Stimulated activated CD4-positive, alpha-beta T cell treated with anti-CD3 and anti-CD28 coated beads, Interleukin-4, amount 100 ng/mL, for 24 hours (primary cell): ENCODE data around the gene ANKRD40.
"Not testable (repeated sequence)": the region's sequence is repeated elsewhere in the genome, so short reads cannot be mapped to it uniquely, and the experiment has no call there.

Source experiments
- DNase-seq: peaks from one replicate; pipeline ENCODE4 v3.0.0-alpha.2; 2020

The ANKRD40 gene

DNA sequence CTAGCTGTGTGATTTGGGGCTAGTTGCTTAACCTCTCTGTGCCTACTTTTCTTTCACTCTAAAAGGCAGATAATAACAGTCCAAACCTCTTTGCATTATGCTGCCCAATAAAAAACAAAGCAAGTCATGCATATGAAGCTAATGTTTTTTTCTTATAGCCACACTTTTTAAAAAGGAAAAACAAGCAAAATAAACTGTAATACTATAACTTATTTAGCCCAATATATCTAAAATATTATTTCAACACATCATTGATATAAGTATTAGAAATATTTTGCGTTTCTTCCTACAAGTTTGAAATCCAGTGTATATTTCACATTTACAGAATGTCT lies 22.4 kb downstream of the ANKRD40 start:
- DNase-seq: no peak

DNA sequence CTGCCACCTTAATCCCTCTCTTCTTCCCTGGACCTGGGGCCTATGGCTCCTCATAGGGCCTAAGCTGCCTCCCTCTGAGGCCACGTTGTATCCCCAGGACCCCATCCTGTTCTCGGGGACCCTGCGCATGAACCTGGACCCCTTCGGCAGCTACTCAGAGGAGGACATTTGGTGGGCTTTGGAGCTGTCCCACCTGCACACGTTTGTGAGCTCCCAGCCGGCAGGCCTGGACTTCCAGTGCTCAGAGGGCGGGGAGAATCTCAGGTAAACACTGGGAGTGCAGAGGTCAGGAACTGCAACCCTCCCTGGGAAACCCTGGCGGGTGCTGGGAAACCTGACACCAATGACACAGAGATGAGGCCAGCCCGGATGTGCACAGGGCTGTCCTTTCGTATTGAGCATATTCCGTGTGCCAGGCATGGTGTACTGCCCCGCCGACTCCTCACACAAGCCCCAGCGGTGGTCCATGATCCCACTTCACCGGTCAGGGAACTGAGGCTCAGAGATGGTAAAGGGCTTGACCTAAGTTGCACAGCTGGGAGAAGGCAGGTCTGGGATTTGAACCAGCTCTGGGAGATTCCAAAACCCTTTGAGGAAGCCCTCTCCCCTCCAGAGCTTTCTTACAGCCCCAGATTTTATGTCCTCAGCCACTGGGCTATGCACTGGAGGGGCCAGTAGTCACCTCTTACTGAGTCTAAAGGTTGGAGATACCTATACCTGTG lies 22.9 kb downstream of the ANKRD40 start:
- no peak for DNase-seq

DNA sequence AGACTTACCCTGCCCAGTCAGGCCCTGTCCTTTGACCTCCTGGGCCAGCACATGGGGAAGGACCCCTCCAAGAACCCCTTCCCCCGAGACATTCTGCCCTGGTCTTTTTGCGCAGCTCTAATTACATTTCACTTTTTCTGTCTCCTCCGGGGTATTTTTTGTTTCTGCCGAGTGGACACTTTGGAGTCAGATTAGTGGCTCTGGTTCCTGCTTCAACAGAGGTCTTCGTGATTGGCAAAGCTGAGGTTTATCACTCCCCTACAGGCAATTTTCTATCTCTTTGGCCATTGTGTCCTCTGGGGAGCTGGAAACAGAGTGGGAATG lies 23.5 kb downstream of the ANKRD40 start:
- DNase-seq: no peak

DNA sequence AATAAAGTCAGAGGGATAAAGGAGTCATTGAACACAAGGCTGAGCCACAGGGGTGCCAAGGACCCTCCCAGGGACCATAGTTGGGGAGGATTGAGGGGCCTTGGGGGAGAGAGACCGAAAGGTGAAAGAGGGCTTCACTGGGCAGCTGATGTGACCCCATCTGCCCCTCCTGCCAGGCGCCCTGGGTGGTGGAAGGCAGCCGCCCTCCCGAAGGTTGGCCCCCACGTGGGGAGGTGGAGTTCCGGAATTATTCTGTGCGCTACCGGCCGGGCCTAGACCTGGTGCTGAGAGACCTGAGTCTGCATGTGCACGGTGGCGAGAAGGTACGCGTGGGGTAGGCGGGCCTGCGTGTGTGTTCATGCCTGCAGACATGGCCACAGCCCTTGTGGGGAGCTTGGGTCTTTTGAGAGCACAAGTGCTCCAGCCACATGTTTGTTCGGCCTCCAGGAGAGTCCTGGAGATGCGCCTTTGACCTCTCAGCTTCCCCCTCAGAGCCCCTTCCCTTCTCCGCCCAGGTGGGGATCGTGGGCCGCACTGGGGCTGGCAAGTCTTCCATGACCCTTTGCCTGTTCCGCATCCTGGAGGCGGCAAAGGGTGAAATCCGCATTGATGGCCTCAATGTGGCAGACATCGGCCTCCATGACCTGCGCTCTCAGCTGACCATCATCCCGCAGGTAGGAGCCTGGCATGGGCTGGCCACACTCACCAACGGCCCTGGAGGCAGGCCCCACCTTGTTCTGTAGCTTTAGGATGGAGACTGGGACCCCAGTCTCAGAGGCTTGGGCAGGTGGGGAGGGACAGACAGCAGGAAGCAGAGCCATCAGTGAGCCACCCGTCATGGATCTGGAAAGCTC lies 24.1 kb downstream of the ANKRD40 start:
- DNase-seq: no peak

DNA sequence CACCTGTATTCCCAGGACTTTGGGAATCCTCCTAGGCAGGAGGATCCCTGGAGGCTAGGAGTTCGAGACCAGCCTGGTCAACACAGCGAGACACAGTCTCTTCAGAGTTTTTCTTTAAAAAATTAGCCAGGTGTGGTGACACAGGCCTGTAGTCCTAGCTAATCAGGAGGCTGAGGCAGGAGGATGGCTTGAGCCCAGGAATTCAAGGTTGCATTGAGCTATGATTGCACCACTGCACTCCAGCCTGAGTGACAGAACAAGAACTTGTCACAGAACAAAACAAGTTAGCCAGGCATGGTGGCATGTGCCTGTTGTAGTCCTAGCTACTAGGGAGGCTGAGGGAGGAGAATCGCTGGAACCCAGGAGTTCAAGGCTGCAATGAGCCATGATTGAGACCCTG lies 24.8 kb downstream of the ANKRD40 start:
- no peak for DNase-seq

DNA sequence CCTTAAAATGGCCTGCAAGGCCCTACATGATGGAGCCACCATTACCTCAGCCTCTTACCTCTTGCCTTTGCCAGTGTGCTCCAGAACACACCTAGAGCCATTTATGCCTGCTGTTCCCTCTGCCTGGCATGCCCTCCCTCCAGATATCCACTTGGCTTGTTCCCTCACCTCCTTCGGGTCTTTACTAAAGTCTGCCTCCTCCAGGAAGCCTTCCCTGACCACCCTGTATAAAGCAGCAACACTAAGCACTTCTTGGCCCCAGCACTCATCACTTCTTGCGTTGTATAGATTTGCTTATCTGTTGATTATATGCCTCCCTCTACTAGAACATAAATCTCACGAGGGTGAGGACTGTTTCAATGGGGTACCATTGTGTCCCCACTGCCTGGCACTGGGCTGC lies 25.3 kb downstream of the ANKRD40 start:
- DNase-seq: no peak

DNA sequence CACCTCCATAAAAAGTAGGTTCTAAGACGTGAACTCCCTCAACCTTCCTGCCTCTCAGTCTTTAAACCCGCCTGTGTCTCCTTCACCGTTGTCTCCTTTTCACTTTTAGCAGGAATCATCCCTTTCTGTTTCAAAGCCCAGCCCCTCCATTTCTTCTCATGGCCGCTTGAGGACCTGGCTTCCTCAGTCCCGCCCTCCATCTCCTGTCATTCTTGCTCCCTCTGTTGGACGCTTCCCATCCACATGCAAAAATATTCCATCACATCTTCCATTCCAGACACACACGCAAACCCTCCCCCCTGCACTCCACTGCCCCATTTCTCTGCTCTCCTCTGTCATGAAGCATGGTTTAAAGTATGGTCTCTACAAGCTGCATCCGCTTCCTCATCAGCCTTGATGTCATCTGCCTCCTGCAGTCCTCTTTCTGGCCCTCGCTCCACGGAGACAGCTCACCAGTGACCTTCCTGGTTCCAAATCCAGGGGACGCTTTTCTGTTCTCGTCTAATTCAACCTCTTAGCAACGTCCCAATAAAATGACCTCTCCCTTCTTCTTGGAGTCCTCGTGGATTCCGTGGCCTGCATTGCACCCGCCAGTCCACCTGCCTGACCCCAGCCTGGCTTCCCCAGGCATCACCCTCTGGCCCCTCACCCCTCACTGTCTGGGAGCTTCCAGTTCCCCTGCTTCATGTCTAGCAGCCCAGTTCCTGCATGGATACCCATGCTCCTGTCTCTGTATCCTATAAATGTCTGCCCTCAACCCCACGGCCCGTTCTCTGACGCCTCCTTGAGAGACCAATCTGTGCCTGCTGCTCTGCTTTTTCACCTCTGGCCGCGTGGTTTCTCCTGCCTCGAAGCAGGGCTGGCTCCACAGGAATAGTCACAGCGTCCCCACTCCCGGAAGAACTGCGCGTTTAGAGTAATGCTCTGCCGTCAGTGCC lies 26.2 kb downstream of the ANKRD40 start:
- DNase-seq: no peak

DNA sequence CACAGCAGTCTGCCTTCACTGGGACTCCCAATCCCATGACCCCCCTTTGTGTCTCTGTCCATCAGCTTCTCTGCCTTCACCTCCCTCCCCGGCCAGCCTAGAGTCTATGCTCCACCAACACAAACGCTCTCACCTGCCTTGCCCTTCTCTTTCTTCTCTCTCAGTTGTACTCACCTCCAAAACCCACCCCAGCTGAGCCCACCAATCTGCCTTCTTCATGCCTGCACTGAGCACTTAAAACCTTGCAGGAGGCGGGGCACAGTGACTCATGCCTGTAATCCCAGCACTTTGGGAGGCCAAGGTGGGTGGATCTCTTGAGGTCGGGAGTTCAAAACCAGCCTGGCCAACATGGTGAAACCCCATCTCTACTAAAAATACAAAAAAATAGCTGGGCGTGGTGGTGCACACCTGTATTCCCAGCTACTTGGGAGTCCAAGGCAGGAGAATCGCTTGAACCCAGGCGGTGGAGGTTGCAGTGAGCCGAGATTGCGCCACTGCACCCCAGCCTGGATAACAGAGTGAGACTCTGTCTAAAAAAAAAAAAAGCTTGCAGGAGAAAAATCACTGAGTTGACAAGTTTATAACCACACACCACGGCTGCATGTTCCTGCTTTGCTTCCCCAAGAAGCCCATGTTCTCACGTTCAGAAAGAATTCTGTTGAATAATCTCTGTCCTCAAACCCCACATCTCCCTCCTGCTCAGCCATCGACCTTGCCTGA lies 27.0 kb downstream of the ANKRD40 start:
- not testable (repeated sequence) for DNase-seq

DNA sequence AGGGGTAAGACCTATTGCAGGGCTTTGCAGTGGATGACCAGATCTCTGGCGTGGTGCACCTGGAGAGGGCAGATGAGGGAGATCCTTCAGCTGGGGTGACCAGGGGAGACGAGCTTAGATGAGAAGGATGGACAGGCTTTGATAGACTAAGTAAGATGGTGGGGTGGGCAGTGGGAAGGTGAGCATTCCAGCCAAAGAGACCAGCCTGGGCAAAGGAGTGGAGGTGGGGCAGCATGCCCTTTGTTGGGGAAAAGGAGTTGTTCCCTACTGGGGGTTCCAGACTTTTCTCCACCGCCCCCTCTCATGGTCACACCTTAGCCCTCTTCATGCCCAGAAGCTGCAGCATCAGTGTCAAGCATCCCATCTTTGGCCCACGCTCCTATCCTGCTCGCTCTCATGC lies 27.6 kb downstream of the ANKRD40 start:
- no peak for DNase-seq

DNA sequence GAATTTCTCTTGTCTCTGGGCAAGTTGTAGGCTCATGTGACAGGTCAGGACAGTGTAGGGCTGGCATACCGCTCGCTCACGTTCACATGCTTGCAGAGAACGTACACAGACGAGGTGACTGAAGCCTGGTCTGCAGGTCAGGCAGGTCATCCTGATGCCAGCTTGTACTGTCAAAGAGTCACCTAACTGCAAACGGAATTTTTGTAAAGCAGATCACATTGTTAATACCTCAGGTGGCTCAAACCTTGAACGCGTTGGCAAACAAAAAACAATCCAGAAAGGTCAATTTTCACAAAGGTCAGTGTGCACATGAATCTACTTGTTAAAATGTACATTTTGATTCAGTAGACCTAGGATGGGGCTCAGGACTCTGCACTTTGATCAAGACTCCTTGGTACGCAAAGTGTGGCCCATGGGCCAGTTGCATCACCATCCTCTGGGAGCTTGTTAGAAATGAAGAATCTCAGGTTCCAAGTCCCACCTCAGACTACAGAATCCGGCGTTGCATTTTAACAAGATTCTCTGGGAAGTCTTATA lies 28.6 kb downstream of the ANKRD40 start:
- DNase-seq: no peak

DNA sequence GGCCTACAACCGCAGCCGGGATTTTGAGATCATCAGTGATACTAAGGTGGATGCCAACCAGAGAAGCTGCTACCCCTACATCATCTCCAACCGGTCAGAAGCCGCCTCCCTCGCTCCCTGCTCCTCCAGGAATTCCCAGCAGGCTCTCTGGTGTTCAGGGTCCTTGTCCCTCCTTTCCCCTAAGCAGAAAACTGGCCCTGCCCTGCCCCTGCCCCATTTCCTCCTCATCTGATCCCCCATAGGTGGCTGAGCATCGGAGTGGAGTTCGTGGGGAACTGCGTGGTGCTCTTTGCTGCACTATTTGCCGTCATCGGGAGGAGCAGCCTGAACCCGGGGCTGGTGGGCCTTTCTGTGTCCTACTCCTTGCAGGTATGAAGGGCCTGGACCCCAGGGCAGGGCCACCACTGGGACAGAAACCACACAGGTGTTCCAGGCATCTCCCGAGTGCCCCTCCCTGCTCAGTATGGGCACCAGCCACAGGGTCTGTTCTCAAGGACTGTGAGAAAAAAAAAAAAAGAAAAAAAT lies 29.8 kb downstream of the ANKRD40 start:
- DNase-seq: no peak

DNA sequence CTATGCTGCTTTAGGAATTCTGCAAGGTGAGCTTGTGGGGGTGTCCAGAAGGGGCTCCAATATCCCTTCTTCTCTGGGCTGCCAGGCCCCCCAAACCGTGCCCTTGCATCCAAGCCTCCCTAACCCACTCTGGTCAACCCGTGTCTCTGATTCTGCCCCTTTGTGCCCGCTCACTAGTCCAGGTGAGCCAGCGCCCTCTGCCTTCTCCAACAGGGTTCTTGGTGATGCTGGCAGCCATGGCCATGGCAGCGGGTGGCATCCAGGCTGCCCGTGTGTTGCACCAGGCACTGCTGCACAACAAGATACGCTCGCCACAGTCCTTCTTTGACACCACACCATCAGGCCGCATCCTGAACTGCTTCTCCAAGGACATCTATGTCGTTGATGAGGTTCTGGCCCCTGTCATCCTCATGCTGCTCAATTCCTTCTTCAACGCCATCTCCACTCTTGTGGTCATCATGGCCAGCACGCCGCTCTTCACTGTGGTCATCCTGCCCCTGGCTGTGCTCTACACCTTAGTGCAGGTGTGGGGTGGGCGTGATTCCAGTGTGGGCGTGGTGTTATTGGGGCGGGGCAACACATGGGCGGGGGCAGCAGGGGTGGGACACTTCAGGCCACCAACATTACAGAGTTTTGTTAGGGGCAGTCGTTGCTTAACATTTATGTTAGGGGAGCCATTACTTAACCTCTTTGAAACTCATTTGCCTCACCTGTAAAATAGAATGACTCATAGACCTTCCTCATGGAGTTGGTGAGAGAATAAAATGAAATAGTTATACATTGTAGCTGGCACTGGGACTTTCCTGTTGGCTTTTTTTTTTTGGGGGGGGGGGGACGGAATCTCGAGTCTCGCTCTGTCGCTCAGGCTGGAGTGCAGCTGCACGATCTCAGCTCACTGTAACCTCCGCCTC lies 31.4 kb downstream of the ANKRD40 start:
- no peak for DNase-seq

DNA sequence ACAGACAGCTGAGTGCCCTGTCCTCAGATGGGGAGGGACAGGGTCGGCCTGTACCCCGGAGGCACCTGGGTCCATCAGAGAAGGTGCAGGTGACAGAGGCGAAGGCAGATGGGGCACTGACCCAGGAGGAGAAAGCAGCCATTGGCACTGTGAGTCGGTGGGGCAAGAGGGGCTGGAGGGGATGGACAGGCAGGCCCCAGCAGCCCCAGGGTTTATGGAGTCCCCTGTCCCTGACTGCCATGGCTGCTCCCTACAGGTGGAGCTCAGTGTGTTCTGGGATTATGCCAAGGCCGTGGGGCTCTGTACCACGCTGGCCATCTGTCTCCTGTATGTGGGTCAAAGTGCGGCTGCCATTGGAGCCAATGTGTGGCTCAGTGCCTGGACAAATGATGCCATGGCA lies 32.1 kb downstream of the ANKRD40 start:
- no peak for DNase-seq

DNA sequence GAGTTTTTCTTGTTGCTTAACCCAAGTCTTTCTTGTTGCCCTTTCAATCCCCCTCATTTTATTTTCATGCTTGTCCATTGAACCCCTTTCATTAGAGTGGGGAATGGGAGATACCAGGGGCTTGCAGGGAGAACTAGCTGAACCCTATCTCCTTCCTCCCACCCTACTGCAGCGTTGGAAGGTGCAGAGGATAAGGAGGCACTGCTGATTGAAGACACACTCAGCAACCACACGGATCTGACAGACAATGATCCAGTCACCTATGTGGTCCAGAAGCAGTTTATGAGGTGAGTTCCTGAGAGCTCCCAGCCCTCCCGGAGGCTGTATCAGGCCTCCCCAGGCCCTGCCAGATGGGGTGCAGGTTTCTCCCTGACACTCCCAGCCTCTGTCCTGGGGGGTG lies 32.5 kb downstream of the ANKRD40 start:
- no peak for DNase-seq

DNA sequence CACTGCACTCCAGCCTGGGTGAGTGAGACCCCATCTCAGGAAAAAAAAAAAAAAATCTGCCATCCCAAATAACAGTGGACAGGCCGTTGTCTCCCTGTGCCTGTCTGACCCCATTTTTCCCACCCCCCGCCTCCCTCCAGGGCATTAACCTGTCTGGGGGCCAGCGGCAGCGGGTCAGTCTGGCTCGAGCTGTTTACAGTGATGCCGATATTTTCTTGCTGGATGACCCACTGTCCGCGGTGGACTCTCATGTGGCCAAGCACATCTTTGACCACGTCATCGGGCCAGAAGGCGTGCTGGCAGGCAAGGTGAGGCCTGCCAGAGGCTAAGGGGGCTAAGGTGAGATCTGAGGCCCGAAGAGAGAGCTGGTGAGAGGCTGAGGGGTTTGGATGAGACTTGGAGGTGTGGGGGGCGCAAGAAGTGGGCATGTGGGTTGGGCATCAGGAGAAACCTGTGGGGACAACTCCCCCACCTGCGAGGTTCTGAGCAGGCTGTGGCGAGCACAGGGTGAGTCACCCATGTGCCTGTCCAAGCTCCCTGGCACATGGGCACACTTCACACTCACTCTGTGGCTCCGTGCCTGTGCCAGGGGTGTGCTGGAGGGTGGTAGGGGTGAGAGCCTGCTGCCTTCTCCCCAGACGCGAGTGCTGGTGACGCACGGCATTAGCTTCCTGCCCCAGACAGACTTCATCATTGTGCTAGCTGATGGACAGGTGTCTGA lies 34.7 kb downstream of the ANKRD40 start:
- no peak for DNase-seq

DNA sequence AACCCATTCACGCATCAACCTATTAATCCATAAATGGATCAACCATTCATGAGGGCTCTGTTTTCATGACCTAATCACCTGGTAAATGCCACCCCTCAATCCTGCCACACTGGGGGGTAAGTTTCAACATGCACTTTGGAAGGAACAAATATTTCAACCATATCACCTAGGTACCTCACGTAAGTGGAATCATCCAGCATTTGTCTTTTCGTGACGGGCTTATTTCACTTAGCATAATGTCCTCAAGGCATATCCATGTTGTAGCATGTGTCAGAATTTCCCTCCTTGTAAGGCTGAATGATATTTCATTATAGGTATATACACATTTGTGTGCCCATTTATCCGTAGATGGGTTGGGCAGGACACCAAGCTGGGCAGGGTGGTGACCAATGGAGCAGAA lies 35.6 kb downstream of the ANKRD40 start:
- DNase-seq: no peak

DNA sequence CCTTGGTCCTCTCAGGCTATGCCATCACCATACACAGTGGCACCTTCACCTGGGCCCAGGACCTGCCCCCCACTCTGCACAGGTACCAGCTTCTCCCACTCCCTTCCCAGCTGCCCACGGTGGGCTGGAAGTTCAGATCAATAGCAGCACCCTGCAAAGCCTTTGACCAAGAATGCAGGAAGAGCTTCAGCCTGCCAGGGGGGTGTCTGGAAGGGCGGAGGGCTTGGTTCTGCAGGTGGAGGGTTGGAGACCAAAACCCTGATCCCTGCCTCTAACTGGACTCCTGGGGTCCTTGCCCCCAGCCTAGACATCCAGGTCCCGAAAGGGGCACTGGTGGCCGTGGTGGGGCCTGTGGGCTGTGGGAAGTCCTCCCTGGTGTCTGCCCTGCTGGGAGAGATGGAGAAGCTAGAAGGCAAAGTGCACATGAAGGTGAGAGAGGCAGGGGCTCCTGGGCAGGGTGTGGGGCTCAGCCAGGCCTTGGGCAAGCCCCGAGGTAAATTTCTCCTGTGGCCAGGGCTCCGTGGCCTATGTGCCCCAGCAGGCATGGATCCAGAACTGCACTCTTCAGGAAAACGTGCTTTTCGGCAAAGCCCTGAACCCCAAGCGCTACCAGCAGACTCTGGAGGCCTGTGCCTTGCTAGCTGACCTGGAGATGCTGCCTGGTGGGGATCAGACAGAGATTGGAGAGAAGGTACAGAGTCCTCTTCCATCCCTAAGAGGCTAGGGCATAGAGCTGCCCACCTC lies 38.7 kb downstream of the ANKRD40 start:
- no peak for DNase-seq

DNA sequence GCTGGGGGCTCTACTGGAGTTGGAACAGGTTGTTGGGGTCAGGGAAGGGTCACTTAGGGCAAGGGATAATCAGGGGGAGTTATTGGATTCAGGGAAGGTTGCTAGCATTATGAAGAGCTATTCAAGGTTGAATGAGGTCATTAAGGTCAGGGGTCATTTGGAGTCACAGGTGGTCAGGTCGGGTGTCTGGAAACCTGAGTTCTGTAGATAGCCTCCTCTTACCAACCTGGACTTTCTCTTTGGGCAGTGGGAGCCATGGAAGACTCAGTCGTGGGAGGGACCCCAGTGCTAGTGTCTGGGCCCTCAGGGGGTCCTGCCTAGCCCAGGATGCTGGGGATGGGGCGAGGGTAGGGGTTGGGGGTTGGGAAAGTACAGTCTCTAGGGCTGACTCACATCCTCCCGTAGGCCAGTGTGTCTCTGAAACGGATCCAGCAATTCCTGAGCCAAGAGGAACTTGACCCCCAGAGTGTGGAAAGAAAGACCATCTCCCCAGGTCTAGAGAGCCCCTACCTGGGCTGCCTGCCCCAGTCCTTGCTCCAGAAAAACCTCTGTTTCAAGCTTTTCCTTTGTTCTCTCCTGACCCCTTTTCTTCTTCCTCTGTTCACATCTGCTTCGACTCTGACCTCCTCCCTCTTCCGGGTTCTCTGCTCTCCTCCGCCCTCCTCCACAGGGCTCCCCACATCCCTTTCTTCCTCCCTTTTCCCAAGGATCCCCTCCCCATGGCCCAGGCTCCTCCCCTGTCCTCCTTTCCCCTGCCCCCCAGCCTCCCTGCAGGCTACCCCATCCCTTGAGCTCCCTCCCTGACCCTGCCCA lies 39.5 kb downstream of the ANKRD40 start:
- DNase-seq: no peak
